ENCODE data around the gene LCP1. TPM values are rescaled to one million over a fixed set of nuclear protein-coding genes. Genes with fewer than 3 reads are reported as not detected.

The LCP1 gene
- total and polyA plus RNA-seq, 2 of the 13 experiments (the other 11 are each of a cell fraction or from before 2014, with no cell fraction given): 1.6 TPM

- ChIA-PET POLR2A (no interaction called here), CTCF (ENCODE audit: low intra/inter-chr PET ratio, low total read pairs) (no interaction called here)
- H3K27me3 ChIP-seq (ENCODE audit: control insufficient read depth in 1 of 2, insufficient read depth in 2 of 2, low read length in 2 of 2): peaks cover 0 to 4% of the 10 kb centered on the region in 2 experiments; a peak in 1 of 5 replicates
- TF ChIP-seq GABPA (IDR thresholded peaks at IDR 0.05; ENCODE audit: low read depth, low read length): no peak
- peak; percentile 39; the same call in 1 of the 2 replicates for TF ChIP-seq GABPA (CRISPR knock-in tag; IDR thresholded peaks at IDR 0.05; ENCODE audit: low read depth)
- TF ChIP-seq CEBPB (IDR thresholded peaks at IDR 0.05; ENCODE audit: borderline replicate concordance, low read depth, low read length): peak; percentile 63; the same call in 1 of the 2 replicates
- 0 out of 2 replicates have a peak, but pooled peaks have one; percentile 30 for TF ChIP-seq HMG20A (CRISPR knock-in tag; IDR thresholded peaks at IDR 0.05; ENCODE audit: borderline replicate concordance)
- TF ChIP-seq CEBPZ (IDR thresholded peaks at IDR 0.05; ENCODE audit: low read length): no peak
- TF ChIP-seq LCORL (IDR thresholded peaks at IDR 0.05): no peak
- TF ChIP-seq LCORL (CRISPR knock-in tag; IDR thresholded peaks at IDR 0.05): no peak
- no peak for TF ChIP-seq MXI1 (IDR thresholded peaks at IDR 0.05; ENCODE audit: borderline replicate concordance, low read depth, low read length)
- no peak for TF ChIP-seq EEA1 (CRISPR knock-in tag; IDR thresholded peaks at IDR 0.05; ENCODE audit: borderline replicate concordance)
- TF ChIP-seq RXRB (CRISPR knock-in tag; IDR thresholded peaks at IDR 0.05; ENCODE audit: borderline replicate concordance): peak; percentile 90
- peak; percentile 92 for TF ChIP-seq PPARG (CRISPR knock-in tag; conservative IDR thresholded peaks at IDR 0.05)
- TF ChIP-seq ZNF7 (CRISPR knock-in tag; IDR thresholded peaks at IDR 0.05): peak; percentile 64; the same call in 1 of the 2 replicates
- no peak for TF ChIP-seq PLRG1 (conservative IDR thresholded peaks at IDR 0.05)
- peak; percentile 57; the same call in 1 of the 2 replicates for TF ChIP-seq CEBPG (CRISPR knock-in tag; IDR thresholded peaks at IDR 0.05)
- peak; percentile 71 for TF ChIP-seq NR2F6 (IDR thresholded peaks at IDR 0.05)
- TF ChIP-seq NR2F6 (CRISPR knock-in tag; IDR thresholded peaks at IDR 0.05): 0 out of 2 replicates have a peak, but pooled peaks have one; percentile 43
- TF ChIP-seq ZFP36 (IDR thresholded peaks at IDR 0.05; ENCODE audit: borderline replicate concordance, low read depth, low read length, partially characterized antibody): no peak
- TF ChIP-seq ZNF451 (CRISPR knock-in tag; IDR thresholded peaks at IDR 0.05): no peak
- no peak for TF ChIP-seq TAF15 (IDR thresholded peaks at IDR 0.05; ENCODE audit: low read depth, low read length, poor library complexity, severe bottlenecking)
- TF ChIP-seq HNRNPUL1 (IDR thresholded peaks at IDR 0.05; ENCODE audit: low read depth, low read length): no peak
- no peak for TF ChIP-seq ZNF292 (CRISPR knock-in tag; IDR thresholded peaks at IDR 0.05; ENCODE audit: borderline replicate concordance, low read depth)
- no peak for TF ChIP-seq ZBTB42 (CRISPR knock-in tag; IDR thresholded peaks at IDR 0.05)
- in situ Hi-C loops (cut with HindIII; ENCODE audit: extremely low pct_ligation_motif_present, low pct_unique_long_range_greater_than_20kb) (no loop called here), intact Hi-C loops (cut with micrococcal nuclease; ENCODE audit: unreplicated experiment) (no loop called here)
- peaks cover 12% of the 10 kb centered on the region; the same call in 1 of the 2 replicates for H3K4me1 ChIP-seq (ENCODE audit: insufficient read depth, low read length)
- BruUV-seq (replicated peaks): no TSS peak
- 10% methylated on average over 3 of the region's 3 CpGs for WGBS (ENCODE audit: low lambda C conversion rate)
- H3K36me3 ChIP-seq (replicated peaks in 1 of 2; ENCODE audit: control insufficient read depth in 1 of 2, insufficient read depth in 2 of 2, low read length in 2 of 2): no peaks in the 10 kb centered on the region
- peak; percentile 43; the same call in 2 of the 3 replicates for ATAC-seq
- no peak overlapping the region for H3K4me3 ChIP-seq (replicated peaks in 1 of 3; ENCODE audit: insufficient read depth in 1 of 3, low read depth in 2 of 3, low read length in 3 of 3)
- H3K4me2 ChIP-seq (ENCODE audit: low read depth, low read length): no peak overlapping the region; the same call in 1 of the 2 replicates
- DNase-seq (ENCODE audit: low spot score): peak; percentile 10
- H4K20me1 ChIP-seq (ENCODE audit: insufficient read depth, low read length): no peaks in the 10 kb centered on the region
- H3K79me2 ChIP-seq (ENCODE audit: insufficient read depth, low read length): no peaks in the 10 kb centered on the region
- H3K9me3 ChIP-seq (ENCODE audit: low read length): no peaks in the 10 kb centered on the region
- H2AFZ ChIP-seq (ENCODE audit: low read length): no peak overlapping the region
- no peak overlapping the region for H3K9ac ChIP-seq (ENCODE audit: insufficient read depth, low read depth, low read length)
- no peak overlapping the region for H3K27ac ChIP-seq (ENCODE audit: extremely low read length, insufficient read depth, low read length)
- no peak for FAIRE-seq
These were observed 11.3 kb downstream of the LCP1 start for GRCh38 chr13:46170687-46171086.
